ENCODE measurements around the gene HPCAL1.

GRCh38 chr2:10422732-10423399, 120.2 kb downstream of the HPCAL1 start:
- TF ChIP-seq, protein P1, sequence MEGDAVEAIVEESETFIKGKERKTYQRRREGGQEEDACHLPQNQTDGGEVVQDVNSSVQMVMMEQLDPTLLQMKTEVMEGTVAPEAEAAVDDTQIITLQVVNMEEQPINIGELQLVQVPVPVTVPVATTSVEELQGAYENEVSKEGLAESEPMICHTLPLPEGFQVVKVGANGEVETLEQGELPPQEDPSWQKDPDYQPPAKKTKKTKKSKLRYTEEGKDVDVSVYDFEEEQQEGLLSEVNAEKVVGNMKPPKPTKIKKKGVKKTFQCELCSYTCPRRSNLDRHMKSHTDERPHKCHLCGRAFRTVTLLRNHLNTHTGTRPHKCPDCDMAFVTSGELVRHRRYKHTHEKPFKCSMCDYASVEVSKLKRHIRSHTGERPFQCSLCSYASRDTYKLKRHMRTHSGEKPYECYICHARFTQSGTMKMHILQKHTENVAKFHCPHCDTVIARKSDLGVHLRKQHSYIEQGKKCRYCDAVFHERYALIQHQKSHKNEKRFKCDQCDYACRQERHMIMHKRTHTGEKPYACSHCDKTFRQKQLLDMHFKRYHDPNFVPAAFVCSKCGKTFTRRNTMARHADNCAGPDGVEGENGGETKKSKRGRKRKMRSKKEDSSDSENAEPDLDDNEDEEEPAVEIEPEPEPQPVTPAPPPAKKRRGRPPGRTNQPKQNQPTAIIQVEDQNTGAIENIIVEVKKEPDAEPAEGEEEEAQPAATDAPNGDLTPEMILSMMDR (IDR thresholded peaks at IDR 0.05): no peak
- TF ChIP-seq POLR2A (IDR thresholded peaks at IDR 0.05): no peak

Measured in adrenal gland (tissue), 5 donors.